ENCODE measurements around the gene ZAR1L.

Gene ZAR1L

DNA sequence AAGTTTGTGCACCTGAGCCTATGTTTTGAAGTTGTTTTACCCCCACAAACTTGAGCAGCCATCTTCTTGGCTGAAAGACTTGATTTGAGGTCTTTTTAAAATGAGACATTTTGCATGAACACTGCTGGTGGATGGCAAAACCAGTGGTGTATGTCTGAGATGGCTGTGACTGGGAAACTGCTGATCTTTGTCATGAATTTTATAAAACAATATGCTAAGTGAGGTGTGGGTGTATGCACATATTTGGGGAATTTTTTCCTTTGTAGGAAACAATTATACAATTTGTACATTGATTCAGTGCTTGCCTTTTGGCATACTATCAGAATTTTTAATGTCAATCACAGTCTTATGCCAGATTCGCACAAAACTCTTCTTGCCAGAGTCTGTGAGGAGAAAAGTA lies 52.5 kb downstream of the ZAR1L start:
- TF ChIP-seq, protein P1, sequence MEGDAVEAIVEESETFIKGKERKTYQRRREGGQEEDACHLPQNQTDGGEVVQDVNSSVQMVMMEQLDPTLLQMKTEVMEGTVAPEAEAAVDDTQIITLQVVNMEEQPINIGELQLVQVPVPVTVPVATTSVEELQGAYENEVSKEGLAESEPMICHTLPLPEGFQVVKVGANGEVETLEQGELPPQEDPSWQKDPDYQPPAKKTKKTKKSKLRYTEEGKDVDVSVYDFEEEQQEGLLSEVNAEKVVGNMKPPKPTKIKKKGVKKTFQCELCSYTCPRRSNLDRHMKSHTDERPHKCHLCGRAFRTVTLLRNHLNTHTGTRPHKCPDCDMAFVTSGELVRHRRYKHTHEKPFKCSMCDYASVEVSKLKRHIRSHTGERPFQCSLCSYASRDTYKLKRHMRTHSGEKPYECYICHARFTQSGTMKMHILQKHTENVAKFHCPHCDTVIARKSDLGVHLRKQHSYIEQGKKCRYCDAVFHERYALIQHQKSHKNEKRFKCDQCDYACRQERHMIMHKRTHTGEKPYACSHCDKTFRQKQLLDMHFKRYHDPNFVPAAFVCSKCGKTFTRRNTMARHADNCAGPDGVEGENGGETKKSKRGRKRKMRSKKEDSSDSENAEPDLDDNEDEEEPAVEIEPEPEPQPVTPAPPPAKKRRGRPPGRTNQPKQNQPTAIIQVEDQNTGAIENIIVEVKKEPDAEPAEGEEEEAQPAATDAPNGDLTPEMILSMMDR (IDR thresholded peaks at IDR 0.05; ENCODE audit: extremely low read depth, missing control alignments): no peak
- DNase-seq (ENCODE audit: low spot score): no peak

DNA sequence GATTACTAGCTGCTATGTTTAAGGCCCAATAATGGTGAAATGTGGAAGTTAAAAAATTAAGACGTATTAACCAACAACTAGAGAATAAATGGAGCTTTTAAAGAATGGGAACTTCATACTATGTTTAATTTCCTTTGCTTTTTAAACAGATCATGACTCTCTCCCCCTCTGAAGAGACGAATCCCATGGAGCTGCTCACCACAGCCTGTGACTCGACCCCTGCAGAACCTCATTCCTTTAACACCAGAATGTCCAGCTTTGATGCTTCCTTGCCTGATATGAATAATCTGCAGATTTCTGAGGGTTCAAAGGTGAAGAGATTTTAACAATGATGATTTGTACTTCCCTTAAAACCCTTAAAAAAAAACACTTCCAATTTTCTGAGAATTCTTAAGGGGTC lies 53.0 kb downstream of the ZAR1L start:
- TF ChIP-seq, protein P1 (IDR thresholded peaks at IDR 0.05; ENCODE audit: extremely low read depth, missing control alignments): no peak
- DNase-seq (ENCODE audit: low spot score): no peak

DNA sequence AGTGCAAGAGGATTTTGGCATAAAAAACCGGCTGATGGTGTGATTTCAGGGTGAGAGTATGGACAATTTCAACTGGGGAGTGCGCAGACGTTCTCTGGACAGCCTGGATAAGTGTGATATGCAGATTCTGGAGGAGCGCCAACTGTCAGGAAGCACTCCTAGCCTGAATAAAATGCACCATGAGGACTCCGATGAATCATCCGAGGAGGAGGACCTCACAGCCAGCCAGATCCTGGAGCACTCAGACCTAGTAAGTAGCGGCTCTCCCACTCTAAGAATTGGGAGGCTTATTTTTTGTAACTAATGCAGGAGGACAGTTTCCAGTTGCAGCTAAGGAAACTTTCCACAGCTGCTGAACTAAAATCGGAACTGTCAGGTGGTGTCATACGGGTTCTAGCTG lies 53.6 kb downstream of the ZAR1L start:
- TF ChIP-seq, protein P1 (IDR thresholded peaks at IDR 0.05; ENCODE audit: extremely low read depth, missing control alignments): no peak
- DNase-seq (ENCODE audit: low spot score): no peak

DNA sequence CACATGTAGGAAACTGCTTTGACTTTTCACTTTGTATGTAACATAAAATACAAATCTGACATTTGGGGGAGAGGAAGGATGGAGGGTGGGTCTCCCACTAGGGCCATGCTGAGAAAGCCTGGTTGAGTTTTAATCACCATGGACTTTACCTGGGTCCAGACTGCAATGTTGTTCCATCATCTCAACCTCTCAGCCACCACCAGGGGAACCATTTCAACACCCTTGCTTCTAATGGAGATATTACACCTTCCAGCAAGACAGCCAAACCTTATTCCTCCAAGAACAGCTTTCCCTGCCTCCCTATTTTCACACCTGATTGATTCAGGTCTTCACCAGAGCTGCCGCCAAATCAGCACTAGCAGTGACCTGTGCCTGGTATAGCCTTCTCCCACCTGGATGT lies 56.0 kb downstream of the ZAR1L start:
- TF ChIP-seq, protein P1 (IDR thresholded peaks at IDR 0.05; ENCODE audit: extremely low read depth, missing control alignments): no peak
- DNase-seq (ENCODE audit: low spot score): no peak

DNA sequence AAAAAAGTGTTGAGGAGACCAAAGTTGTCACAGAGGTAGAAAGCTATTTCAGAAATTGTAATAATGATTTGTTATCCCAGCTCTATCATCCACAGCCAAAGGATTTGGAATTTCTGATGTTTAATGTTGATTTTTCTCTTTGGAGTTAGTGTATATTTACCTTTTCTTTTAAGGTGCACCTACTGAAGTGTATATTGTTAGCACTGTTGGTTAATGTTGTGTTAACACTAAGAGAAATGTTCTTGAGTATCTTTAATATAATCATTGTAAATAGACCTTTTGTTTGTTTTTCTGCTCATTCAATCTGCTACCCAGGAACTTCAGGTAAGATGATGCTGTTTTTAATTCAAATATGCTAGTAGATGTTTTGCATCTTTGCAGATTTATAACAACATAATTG lies 57.5 kb downstream of the ZAR1L start:
- DNase-seq (ENCODE audit: low spot score): no peak
- TF ChIP-seq, protein P1 (IDR thresholded peaks at IDR 0.05; ENCODE audit: extremely low read depth, missing control alignments): no peak

DNA sequence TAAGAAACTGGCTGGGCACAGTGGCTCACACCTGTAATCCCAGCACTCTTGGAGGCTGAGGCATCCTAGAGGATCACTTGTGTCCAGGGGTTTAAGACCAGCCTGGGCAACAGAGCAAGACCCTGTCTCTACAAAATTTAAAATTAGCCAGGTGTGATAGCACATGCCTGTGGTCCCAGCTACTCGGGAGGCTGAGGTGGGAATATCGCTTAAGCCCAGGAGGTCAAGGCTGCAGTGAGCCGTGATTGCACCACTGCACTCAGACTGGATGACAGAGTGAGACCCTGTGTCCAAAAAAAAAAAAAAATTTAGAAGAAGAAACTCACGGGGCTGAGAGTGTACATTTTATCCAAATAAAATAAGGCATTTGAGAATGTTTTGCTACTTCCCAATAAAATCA lies 58.9 kb downstream of the ZAR1L start:
- TF ChIP-seq, protein P1 (IDR thresholded peaks at IDR 0.05; ENCODE audit: extremely low read depth, missing control alignments): no peak
- DNase-seq (ENCODE audit: low spot score): no peak

DNA sequence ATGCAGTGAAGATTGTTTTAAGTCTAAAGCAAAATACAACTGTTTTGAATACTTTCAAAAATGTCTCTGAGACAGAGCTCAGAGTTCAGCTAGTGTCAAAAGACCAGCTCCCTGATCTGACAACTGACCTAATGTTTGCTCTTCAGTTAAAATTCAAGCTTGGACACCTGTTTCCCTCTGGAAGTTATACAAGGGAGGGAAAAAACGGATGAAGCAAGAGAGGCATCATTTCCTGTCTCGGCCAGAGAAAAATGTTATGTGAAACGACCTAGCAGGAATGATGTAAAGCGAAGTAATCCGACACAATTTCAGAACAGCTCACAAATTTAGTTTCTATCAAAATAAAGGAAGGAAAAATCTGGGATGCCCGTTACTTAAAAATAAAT lies 59.4 kb downstream of the ZAR1L start:
- TF ChIP-seq, protein P1 (IDR thresholded peaks at IDR 0.05; ENCODE audit: extremely low read depth, missing control alignments): no peak
- DNase-seq (ENCODE audit: low spot score): no peak

Measured in GM20000 (cell line).